GM19452 (cell line): ENCODE data around the gene SDK1.

Source experiments
- ATAC-seq: cut with Tn5 transposase; IDR thresholded peaks from one replicate; pipeline ENCODE4 v1.9.1; 2021; ENCODE audit not compliant: unreplicated experiment

The SDK1 gene

DNA sequence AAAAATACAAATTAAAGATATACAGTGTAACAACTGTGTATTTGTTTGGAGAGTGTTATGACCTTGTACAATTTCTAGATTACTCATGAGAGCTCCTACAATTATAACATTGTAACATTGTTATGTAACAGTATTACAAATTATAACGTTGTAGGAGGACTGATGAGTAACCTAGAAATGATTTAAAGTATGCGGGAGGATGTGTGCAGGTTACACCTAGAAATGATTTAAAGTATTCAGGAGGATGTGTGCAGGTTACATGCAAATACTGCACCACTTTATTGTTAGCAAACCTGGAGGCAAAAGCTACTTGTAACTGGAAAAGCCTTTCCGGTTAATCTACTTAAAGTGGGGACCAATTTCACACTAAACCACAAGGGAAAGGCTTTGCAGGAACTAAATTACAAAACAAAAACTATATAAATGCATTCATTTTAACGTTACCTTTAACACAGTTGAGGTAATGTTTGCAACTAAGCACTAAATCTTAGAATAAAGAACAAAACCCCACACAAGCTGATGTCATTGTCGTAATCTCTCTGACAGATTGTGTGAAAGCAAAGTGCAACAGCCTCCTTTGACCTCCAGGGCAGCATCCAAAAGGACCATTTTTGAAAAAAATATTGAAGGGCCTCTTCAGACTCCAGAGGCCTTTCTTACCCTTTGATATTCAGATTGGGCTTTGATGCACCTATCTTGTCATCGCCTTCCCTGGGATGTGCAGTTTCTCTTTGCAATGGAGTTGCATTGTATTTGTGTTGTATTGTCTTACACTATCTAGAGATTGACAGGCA, 858.9 kb downstream of the SDK1 start:
- ATAC-seq, result no peak

DNA sequence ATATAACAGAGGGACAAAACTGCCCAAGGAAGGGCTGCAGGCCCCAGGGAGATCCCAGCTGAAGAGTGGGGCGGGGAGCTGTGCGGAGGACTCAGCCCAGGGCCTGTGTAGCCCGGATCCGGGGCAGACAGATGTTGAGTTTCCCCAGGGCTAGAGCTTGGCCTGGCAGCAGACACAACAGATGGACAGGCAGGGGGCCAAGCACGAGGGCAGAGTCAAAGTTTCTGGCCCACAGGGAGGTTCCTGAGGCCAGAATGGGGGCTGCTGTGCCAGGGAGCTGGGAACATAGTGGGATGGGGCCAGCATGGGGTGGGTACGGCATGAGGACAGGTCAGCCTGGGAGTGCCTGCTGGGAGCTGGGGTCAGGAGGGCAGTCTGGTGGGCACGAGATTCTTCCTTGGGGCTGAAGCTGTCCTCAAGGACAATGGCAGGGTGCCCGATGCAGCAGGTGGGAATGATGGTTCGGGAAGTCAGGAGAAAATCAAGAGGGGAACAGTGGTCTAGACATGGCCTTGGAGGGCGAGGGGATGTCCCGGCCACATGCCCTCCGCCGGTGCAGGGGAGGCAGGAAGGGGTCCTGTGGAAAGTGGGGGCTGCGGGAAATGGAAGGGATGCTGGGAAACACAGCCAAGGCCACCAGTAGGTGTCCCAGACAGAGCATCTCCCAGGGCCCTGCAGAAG, 862.0 kb downstream of the SDK1 start:
- ATAC-seq, result no peak

DNA sequence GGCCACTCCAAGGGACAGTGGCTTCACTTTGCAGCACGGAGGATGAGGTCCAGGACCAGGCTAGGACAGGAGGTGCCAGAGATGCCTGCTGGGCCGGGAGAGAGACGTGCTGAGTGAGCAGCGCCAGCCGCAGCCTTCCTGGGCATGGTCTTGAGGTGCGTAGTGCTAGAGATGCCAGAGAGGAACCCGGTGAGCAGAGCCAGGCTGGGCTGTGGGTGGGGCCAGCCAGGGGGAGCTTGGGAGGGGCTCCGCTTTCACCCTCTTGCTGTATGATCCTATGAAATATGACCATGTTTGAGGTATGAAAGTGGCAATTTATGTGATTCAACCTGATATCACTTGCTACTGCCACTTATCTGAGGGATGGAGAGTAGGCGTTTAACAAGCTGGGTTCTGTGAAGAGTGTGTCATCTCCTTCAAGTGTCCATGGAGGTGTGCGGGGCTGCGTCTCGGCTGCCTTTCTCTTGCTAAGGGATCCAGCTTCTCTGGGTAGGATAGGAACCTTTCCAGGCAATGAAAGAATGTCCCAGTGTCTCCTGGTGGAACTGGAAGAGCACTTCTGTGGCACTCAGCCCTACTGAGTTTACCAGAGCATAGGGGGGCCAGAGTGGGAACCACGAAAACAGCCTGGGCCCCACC, 862.6 kb downstream of the SDK1 start:
- ATAC-seq, result no peak

DNA sequence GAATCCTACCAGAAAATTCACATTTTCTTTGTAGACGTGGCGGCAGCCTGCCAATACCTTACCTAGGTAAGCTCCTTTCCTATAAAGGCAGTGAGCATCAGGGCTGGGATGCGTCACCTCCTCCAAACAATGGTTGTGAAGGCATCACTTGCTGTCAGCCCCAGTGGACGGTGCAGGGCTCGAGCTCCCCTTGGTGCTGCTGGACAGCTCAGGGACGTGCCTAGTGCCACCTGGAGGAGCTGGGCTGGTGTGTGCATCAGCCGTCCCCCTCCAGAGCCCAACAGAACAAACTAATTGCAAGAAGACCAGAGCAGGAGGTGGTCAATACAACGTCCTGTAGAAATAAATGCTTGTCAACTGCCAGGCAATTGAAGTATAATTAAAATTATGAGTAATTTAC, 863.5 kb downstream of the SDK1 start:
- no peak for ATAC-seq

DNA sequence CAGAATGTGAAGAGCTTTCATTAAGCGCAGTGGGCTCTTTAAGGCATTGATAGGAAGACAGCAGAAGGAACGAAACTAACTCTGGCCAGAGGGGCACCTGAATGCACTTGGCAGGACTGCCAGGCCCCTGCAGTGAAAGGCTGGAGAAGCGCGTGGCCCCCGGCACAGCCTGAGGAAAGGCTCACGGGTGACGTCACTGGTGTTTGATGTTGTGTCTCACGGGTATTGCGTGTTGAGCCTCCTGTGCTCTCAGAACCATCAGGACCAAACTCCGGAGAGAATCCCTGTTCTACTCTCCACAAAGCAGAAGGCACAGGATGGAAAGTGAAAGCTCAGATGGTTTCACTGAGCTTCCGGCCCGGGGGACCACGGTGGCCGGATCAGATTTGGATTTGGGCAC, 865.3 kb downstream of the SDK1 start:
- ATAC-seq, result no peak

DNA sequence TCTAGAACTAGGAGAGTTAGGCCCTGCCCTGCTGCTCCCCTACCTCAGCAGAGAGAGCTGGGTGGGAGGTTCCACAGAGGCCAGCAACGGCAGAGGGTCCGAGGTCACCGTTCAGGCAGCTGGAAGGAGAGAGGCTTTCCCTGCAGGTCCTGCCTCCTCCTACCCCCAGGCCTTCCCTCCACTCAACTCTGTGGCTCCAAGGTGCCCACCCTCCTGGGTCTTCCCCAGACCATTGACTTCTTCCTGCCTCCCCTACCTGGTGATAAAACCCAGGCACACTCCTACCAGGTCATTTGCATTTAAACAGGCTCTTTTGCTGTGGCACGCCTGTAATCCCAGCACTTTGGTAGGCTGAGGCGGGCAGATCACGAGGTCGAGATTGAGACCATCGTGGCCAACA, 865.8 kb downstream of the SDK1 start:
- ATAC-seq, result no peak

DNA sequence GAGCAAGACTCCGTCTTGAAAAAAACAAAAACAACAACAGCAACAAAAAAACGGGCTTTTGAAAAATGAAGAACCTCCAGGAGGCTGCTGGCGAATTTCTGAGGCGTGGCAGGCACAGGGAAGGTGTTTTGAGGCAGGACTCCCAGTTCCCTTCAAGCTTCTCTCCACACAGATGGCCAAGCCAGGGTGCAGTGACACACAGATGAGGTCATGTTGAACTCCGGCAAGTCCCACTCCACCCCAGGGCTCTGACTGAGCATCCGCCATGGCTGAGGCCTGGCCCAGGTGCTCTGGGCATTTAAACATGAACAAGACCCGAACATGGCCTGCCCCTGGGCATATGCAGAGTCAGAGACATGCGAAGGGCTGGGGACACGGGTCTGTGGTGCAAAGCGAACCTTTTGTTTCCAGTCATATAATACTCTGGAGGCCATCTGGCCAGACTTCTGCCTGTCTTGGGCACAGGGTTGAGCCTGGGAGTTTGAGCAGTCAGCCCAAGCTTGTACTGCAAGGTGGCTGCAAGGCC, 866.4 kb downstream of the SDK1 start:
- no peak for ATAC-seq

DNA sequence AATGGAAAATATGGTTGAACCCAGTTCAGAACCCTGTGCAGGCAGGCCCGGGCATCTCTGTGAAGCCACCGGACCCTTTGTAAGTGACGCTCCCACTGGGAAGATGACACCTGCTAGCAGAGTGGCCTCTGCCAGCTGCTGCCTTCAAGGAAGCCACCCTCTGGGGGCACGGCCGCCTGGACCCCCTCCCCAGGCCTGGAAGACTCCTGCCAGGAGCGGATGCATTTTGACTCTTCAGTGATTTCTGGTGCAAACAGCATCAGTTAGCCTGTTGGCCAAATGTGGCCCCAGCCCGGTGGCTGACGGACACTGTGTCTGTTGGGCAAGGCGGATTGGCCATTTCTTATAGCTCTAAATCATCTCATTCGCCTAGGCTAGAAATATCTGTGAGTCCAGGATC, 867.0 kb downstream of the SDK1 start:
- ATAC-seq, result no peak

DNA sequence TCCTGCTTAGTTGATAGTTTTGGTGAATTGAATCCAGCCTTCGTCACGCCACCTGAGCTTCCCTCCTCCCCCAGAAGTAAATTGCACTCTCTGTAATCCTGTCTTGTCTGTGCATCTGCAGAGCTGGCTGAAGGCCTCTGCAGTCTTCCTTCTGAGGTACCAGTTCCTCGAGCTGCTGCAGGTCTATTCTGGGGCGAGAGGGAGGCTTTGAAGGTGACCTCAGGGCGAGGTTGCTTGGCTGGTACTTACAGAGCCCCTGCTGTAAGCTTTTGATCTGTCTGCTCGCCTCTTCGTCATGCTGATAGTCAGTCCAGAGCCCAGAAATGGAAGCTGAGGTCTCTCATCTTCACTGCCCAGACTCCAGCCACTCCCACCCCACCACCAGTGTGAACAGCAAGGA, 867.5 kb downstream of the SDK1 start:
- ATAC-seq, result no peak

DNA sequence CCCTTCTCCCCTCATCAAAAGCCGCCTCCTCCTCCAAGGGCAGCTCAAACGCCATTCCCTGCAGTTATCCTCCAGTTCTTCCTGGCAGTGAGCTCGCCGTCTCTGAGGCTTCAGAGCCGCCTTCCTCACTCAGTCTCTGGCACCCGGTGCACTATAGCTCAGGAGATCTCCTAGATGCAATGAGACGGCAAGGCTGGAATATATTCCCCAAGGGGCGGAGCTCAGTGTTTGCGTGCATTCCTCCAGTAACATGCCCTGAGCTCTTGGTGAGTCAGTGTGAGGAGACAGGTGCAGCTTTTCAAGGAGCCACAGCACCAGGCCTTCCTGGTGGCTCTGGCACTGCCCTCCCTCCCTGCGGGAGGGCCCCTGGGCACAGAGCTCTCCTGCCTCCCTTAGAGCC, 868.4 kb downstream of the SDK1 start:
- no peak for ATAC-seq

DNA sequence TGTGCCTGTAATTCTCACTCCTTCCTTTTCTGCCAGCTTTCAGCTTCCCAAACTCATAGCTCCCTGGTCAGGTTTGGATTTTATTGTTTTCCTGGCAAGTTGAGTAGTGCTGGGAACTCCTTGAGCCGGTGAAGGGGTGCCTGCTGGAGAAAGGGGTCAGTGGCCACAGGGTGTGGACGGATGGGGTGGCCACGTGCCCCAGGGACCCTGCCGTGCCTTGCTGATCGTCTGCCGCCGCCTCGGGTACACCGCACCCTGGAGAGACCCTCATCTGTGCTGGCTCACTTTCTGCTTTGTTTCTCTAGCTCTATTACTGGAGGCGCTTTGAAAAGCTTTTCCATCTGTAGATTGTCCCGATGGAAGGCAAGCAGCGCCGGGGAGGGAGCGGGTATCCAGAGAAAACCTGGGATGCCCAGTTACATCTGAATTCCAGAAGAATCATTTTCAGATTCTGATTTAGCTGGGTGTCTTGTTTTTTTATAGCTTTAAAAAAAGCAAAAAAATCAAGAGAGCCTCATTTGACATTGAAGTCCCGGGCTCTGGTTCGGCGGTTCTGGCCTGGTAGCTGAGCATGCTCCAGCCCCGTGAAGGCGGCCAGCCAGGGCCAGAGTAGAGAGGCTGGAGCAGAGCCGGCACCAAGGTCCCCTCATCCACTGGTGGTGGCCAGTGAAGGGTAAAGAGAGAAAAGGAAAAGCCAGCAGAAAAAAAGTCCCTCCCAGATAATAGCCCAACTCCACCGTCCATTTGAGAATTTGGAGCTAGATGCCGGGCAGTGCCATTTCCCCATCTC, 870.1 kb downstream of the SDK1 start:
- no peak for ATAC-seq

DNA sequence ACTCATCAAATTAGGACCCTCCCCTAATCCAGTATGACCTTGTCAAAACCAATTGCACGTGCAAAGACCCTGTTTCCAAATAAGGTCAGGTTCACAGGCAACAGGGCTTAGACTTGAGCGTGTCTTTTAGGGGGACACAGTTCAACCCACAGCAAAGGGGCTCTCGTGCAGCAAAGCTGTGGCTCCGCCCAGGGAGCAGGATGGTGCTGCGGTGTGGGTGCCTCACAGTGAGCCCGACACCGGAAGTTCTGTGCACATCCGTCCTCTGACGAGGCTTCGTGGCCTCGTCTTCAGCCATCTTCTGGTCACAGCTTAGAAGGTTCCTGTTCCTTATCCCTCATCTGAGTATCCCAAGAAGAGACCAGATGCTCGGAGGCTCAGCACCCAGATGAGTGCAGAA, 871.8 kb downstream of the SDK1 start:
- no peak for ATAC-seq

DNA sequence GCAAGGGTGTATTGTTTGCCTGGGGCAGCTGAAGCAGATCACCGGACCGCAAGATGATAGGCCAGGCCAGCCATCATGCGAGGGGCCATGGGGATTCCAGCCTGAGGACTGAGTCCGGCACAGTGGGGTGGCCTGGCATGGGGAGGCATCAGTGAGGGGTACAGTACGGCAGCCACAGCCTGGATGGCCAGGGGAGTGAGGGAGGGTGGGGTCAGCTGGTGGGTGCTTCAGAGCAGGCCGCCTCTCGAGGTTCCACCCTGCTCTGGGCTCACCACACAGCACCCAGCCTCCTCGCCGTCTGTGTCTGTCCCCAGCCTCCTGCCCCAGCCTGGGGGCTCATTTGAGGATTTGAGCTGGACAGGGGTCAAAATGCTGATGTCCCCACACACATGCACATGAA, 872.6 kb downstream of the SDK1 start:
- ATAC-seq, result no peak

DNA sequence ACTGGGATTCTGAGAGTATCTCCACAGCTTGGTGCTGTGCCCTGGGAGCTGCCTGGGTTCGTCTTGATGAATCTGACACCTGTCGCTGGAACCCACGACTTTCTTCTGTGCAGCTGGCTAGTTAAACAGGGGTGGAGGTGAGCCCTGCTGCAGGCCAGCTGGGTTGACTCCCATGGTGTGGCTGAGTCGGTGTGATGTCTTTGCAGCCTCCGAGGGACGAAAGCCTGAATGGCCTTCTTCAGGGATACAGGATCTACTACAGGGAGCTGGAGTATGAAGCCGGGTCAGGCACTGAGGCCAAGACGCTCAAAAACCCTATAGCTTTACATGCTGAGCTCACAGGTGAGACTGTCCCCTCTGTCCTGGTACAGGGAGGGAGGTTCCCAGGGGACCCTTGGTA, 873.0 kb downstream of the SDK1 start:
- no peak for ATAC-seq

DNA sequence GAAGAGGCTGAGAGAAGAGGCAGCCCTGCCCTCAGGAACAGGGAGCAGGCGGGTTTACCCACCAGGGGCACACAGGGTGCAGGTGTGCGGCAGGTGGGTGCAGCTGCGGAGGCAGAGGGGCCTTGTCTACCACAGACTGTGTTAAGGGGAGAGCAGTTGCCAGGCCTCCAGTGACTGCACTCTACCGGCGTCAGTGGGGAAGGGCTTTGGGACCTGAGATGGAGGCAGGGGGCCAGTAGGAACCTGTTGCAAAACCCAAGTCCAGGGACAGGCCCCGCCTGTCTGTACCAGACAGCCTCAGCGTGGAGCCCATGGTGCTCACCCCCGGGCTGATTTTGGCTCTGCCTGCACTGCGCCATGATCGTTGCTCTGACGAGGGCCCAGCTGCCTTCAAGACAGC, 873.4 kb downstream of the SDK1 start:
- ATAC-seq, result no peak

DNA sequence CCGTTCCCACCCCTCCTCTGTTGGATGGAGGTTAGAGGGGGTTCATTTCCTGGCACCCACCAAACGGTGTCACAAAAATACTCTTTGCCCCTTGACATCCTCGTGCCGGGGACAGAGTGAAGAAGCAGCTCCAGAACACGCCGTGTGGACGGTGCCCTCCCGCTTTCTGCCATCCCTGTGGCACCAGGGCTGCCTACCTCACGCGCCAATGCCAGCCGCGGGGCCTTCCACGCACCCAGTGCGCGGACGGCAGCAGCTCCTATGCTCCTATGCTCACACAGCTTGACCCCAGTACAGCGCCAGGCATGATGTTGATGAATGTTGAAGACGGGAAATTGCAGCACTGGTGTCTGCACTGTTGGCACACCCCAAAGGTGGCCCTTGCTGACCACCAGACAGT, 873.8 kb downstream of the SDK1 start:
- ATAC-seq, result no peak

DNA sequence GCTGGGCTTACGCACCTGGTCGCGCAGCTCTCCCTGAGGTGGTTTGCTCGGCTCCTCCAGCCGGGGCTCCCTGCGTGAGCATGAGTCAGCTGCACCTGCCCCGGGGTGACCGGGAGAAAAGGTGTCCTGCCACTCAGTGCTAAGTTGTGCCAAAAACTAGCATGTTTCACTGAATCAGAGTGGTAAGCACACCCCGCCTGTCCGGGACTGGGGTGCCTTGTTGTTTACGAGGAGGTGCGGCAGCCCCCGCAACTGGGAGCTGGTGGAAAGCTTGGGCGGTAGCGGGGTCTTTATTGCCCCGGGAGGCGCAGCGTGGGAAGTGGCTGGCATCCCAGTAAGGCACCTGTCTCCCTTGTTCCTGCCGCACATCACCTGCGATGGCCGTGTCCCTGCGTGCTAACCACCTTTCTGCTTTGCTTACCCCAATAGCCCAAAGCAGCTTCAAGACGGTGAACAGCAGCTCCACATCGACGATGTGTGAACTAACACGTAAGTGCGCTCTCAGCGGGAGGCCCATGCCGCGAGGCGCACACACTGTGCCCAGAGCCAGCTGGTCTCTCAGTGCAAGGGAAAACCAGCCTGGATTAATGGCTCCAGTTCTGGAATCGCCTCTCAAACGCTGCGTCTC, 874.4 kb downstream of the SDK1 start:
- no peak for ATAC-seq

DNA sequence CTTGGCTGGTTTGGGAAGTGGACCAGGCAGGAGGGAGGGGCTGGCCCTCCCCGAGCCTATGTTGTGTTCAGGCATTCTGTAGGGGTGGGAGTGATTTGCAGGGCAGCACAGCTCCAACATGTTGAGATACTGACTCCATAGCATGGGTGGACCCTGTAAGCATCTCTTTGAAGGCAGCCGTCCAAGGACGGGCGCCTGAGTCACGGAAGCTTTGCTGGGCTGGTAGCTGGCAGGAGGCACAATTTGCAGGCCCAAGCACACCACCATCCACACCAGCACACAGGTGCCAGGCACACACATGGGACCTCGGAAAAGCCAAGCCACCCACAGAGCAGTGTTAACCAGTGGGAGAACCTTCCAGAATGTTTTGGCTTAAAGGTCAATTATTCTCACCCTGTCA, 875.9 kb downstream of the SDK1 start:
- no peak for ATAC-seq

DNA sequence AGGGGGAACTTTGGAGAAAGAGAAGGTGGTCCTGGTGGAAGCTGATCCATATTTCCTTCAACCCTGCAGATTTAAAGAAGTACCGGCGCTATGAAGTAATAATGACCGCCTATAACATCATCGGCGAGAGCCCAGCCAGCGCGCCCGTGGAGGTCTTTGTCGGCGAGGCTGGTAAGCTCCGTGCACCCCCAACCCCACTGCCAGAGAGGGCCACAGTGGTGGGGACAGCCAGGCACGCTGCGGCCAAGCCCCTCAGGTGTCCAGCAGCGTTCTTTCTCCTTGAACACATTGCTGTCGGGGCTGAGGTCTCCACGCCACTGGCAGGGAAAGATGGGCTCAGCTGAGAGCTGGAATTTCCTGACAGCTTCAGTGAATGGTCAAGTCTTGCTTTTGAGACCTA, 877.4 kb downstream of the SDK1 start:
- ATAC-seq, result no peak

DNA sequence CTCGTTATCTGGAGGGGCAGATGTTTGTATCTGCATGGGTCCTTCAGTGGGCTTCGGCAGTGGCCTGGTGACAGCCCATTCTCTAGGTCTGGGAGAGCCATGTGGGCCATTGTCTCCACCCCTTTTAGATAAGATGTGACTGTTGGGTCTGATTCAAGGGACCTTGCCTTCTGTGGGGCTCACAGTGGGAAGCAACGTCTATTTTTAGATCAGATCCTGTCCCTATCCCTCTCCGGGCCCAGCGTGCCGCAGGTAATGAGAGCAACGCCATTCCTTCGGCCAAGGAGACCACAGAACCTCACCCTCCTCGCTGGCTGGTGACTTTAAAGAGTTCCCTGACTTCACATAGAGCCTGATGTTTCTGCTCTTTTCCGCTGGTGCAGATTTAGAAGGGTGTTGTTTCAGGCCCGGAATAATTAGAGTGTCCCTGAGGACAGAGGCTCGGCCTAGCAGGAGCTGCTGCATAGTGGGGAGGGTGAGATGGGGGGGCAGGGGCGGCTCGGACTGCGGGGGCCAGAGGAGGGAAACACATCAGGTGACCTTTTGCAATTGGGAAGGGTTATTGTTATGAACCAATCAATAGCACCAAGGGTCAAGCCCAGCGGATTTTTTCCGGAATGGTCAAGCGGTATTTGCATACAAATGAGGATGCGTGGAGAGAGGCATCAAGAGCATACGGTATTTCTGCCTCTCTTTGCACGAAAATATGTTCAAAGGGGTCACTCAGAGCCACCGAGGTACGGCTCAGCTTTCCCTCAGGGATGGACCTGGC, 878.0 kb downstream of the SDK1 start:
- no peak for ATAC-seq
